ENCODE results near the gene HS3ST3A1.

Gene HS3ST3A1

DNA sequence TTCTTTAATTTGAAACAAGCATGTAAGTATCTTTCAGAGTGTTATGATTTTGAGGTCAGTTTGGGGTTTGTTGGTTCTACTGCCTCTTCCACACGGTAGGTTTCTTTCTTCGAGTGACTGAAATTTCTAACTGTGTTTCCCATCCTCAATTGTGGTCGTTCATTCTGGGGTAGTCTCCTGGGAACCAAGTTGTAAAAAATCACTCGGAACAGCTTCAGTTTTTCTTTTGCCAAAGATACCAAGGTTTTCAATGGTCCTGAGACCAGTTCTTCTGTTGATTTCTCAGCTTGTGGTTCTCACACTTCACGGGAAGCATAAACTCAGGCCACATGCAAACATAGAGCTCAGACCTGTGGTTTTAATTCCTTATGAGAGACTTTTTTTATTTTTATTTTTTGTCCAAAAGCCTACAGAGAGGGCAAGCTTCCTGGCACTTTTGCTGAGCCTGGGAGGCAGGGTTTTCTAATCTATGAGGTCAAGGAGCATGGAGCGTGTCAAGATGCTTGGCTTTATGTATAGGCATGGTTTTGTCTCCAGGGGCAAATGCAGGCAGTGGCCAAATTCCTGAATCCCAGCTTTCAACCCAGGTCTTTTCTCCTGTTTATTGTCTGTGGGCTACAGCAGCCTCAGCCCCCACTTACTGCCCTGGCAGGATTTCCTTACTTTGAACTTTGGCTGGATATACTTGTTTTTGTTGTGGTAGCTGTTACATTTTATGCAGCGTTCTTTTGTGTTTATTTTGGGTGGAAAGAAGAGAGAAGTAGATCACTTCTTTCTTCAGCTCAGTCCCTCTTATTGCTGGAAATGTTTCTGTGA is 32.9 kb downstream of the HS3ST3A1 start:
- Histone ChIP-seq H3K4me3 (ENCODE audit: low read length) (no peak overlapping the region), H3K9me2 (replicated peaks; ENCODE audit: insufficient read depth, low read length) (no peaks in the 10 kb centered on the region), H3K27me3 (replicated peaks; ENCODE audit: insufficient read depth, low read length) (no peaks in the 10 kb centered on the region), H3K79me2 (ENCODE audit: low read length) (no peaks in the 10 kb centered on the region), H2AFZ (ENCODE audit: low read length) (no peak overlapping the region), H3K4me2 (ENCODE audit: low read depth, low read length) (no peak overlapping the region), H3K36me3 (replicated peaks; ENCODE audit: insufficient read depth, low read length) (no peaks in the 10 kb centered on the region), H3K4me1 (ENCODE audit: low read length) (no peaks in the 10 kb centered on the region), H3F3A (ENCODE audit: insufficient read depth, low read length) (no peaks in the 10 kb centered on the region), H3K9me3 (replicated peaks; ENCODE audit: insufficient read depth, low read length) (no peaks in the 10 kb centered on the region), H3K27ac (ENCODE audit: low read length) (no peak overlapping the region), H4K20me1 (ENCODE audit: insufficient read depth, low read length) (no peaks in the 10 kb centered on the region), H3K9ac (ENCODE audit: low read length) (no peak overlapping the region)
- no peak for DNase-seq
- no peak for TF ChIP-seq EZH2 (optimal IDR thresholded peaks at IDR 0.05; ENCODE audit: low read depth, low read length)
- TF ChIP-seq, protein P1, sequence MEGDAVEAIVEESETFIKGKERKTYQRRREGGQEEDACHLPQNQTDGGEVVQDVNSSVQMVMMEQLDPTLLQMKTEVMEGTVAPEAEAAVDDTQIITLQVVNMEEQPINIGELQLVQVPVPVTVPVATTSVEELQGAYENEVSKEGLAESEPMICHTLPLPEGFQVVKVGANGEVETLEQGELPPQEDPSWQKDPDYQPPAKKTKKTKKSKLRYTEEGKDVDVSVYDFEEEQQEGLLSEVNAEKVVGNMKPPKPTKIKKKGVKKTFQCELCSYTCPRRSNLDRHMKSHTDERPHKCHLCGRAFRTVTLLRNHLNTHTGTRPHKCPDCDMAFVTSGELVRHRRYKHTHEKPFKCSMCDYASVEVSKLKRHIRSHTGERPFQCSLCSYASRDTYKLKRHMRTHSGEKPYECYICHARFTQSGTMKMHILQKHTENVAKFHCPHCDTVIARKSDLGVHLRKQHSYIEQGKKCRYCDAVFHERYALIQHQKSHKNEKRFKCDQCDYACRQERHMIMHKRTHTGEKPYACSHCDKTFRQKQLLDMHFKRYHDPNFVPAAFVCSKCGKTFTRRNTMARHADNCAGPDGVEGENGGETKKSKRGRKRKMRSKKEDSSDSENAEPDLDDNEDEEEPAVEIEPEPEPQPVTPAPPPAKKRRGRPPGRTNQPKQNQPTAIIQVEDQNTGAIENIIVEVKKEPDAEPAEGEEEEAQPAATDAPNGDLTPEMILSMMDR (IDR thresholded peaks at IDR 0.05; ENCODE audit: low read length): no peak
- no peak for TF ChIP-seq EZH2phosphoT487 (IDR thresholded peaks at IDR 0.05; ENCODE audit: low read length)

DNA sequence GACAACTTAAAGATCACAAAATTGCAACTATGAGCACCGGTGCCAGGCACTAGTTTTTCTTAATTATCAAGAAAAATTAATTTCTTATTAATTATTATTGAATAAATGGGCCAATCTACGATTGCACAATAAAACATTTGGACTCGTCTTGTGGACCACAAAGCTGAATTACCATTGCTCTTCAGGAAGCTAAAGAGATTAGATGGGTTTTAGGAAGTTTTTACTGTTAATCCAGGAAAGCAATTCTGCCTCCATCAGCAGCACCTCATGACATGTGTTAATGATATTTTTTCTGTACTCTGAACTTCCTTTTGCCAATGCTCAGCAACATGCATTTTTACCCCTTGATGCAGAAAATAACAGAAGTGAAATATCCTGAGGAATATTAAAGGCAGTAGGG is 37.9 kb downstream of the HS3ST3A1 start:
- H3K4me3 ChIP-seq (ENCODE audit: low read length): no peak overlapping the region
- no peaks in the 10 kb centered on the region for H3K4me1 ChIP-seq (ENCODE audit: low read length)
- H2AFZ ChIP-seq (ENCODE audit: low read length): no peak overlapping the region
- H3K9ac ChIP-seq (ENCODE audit: low read length): no peak overlapping the region
- no peaks in the 10 kb centered on the region for H3K79me2 ChIP-seq (ENCODE audit: low read length)
- H3K4me2 ChIP-seq (ENCODE audit: low read depth, low read length): no peak overlapping the region
- DNase-seq: no peak
- H3K9me2 ChIP-seq (replicated peaks; ENCODE audit: insufficient read depth, low read length): no peaks in the 10 kb centered on the region
- H3K27ac ChIP-seq (ENCODE audit: low read length): no peak overlapping the region
- TF ChIP-seq, protein P1 (IDR thresholded peaks at IDR 0.05; ENCODE audit: low read length): no peak
- no peak for TF ChIP-seq EZH2 (optimal IDR thresholded peaks at IDR 0.05; ENCODE audit: low read depth, low read length)
- no peak for TF ChIP-seq EZH2phosphoT487 (IDR thresholded peaks at IDR 0.05; ENCODE audit: low read length)
- no peaks in the 10 kb centered on the region for H3F3A ChIP-seq (ENCODE audit: insufficient read depth, low read length)
- H4K20me1 ChIP-seq (ENCODE audit: insufficient read depth, low read length): no peaks in the 10 kb centered on the region
- no peaks in the 10 kb centered on the region; the same call in 1 of the 2 replicates for H3K9me3 ChIP-seq (replicated peaks; ENCODE audit: insufficient read depth, low read length)
- no peaks in the 10 kb centered on the region for H3K36me3 ChIP-seq (replicated peaks; ENCODE audit: insufficient read depth, low read length)
- no peaks in the 10 kb centered on the region for H3K27me3 ChIP-seq (replicated peaks; ENCODE audit: insufficient read depth, low read length)

DNA sequence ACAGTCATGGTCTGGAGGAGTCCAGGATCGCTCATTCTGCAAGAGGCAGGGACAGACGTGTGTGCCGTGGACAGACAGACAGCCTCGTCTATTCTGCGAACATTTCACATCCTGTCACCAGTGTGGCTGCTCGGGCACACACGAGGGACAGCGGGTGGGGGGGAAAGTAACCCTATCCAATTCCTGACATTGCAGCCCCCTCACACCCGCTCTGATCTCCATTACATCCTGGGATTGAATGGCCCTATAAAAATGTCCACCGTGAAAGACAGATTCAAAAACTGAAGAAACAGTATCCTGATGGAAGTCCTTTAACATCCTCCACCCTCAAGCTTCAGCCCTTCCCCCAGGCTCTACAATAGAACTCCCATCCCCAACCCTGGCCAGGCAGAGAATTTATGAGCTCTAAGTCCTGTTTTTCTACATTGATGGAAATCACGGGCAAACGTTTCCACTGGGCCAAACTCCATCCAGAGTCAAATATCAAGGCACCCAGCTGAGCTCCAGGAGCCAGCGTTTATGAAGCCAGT is 39.4 kb downstream of the HS3ST3A1 start:
- H3K4me1 ChIP-seq (ENCODE audit: low read length): no peaks in the 10 kb centered on the region
- no peak overlapping the region for H3K9ac ChIP-seq (ENCODE audit: low read length)
- H4K20me1 ChIP-seq (ENCODE audit: insufficient read depth, low read length): no peaks in the 10 kb centered on the region
- no peak overlapping the region for H3K4me3 ChIP-seq (ENCODE audit: low read length)
- DNase-seq: no peak
- no peaks in the 10 kb centered on the region for H3K79me2 ChIP-seq (ENCODE audit: low read length)
- no peaks in the 10 kb centered on the region for H3K36me3 ChIP-seq (replicated peaks; ENCODE audit: insufficient read depth, low read length)
- H3K27ac ChIP-seq (ENCODE audit: low read length): no peak overlapping the region
- H3K4me2 ChIP-seq (ENCODE audit: low read depth, low read length): no peak overlapping the region
- H3K9me3 ChIP-seq (replicated peaks; ENCODE audit: insufficient read depth, low read length): no peaks in the 10 kb centered on the region; the same call in 1 of the 2 replicates
- no peaks in the 10 kb centered on the region for H3K27me3 ChIP-seq (replicated peaks; ENCODE audit: insufficient read depth, low read length)
- H2AFZ ChIP-seq (ENCODE audit: low read length): no peak overlapping the region
- no peaks in the 10 kb centered on the region for H3F3A ChIP-seq (ENCODE audit: insufficient read depth, low read length)
- H3K9me2 ChIP-seq (replicated peaks; ENCODE audit: insufficient read depth, low read length): no peaks in the 10 kb centered on the region
- TF ChIP-seq, protein P1 (IDR thresholded peaks at IDR 0.05; ENCODE audit: low read length): no peak
- TF ChIP-seq EZH2 (optimal IDR thresholded peaks at IDR 0.05; ENCODE audit: low read depth, low read length) (no peak), EZH2phosphoT487 (IDR thresholded peaks at IDR 0.05; ENCODE audit: low read length) (no peak)
